ENCODE measurements around the gene LMO2. TPM values are rescaled to one million over a fixed set of nuclear protein-coding genes. Genes with fewer than 3 reads are reported as not detected.

The LMO2 gene
- total RNA-seq, 1 donor from 2014 or later = 12.7 TPM

DNA sequence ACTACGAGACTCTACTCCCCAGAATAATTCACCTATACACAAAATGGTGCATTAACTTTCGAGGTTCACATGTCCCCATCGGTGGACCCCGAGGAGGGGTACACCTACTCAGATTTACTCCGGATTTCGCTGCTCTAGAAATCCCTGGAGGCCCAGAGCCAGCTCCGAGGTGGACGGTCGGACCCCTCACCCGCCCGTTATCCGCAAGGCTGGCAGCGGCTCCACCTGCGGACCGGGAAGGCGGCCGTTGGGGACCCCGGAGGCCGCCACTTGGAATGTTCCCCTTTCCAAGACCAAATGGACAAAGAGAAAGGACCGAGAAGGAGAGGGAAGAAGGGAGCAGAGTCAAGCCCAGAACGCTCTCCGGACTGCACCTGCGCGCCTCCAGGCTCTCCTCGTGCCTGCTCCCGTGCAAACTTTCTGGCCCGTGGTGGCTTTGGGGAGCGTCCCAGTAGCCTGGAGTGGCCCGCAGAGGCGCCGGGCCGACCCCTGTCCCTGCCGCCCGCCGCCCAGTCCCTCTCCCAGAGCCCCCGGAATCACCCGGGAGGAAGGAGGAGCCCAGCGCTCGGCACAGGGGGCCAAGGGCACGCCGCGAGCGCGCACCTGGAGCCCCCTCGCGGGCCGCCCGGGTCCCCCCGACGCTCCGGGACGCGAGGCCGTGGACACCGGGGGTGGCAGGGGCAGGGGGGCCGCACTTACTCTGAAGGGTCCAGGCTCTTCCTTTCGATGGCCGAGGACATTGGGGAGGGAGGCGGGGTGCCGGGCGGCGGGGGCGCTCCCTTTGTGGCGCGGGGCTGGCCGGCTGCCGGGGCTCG, 23.0 kb downstream of the LMO2 start:
- Mint-ChIP-seq H3K27me3 (peaks cover 78% of the 10 kb centered on the region), H3K27ac (no peak overlapping the region), H3K36me3 (no peaks in the 10 kb centered on the region), H3K9me3 (no peaks in the 10 kb centered on the region), H3K4me3 (peak overlapping the region; percentile 81), H3K4me1 (ENCODE audit: unreplicated experiment) (peaks cover 11% of the 10 kb centered on the region)
- DNase-seq (ENCODE audit: extremely low spot score, unreplicated experiment) = no peak
- TF ChIP-seq, protein P1, sequence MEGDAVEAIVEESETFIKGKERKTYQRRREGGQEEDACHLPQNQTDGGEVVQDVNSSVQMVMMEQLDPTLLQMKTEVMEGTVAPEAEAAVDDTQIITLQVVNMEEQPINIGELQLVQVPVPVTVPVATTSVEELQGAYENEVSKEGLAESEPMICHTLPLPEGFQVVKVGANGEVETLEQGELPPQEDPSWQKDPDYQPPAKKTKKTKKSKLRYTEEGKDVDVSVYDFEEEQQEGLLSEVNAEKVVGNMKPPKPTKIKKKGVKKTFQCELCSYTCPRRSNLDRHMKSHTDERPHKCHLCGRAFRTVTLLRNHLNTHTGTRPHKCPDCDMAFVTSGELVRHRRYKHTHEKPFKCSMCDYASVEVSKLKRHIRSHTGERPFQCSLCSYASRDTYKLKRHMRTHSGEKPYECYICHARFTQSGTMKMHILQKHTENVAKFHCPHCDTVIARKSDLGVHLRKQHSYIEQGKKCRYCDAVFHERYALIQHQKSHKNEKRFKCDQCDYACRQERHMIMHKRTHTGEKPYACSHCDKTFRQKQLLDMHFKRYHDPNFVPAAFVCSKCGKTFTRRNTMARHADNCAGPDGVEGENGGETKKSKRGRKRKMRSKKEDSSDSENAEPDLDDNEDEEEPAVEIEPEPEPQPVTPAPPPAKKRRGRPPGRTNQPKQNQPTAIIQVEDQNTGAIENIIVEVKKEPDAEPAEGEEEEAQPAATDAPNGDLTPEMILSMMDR (conservative IDR thresholded peaks at IDR 0.05) = no peak

DNA sequence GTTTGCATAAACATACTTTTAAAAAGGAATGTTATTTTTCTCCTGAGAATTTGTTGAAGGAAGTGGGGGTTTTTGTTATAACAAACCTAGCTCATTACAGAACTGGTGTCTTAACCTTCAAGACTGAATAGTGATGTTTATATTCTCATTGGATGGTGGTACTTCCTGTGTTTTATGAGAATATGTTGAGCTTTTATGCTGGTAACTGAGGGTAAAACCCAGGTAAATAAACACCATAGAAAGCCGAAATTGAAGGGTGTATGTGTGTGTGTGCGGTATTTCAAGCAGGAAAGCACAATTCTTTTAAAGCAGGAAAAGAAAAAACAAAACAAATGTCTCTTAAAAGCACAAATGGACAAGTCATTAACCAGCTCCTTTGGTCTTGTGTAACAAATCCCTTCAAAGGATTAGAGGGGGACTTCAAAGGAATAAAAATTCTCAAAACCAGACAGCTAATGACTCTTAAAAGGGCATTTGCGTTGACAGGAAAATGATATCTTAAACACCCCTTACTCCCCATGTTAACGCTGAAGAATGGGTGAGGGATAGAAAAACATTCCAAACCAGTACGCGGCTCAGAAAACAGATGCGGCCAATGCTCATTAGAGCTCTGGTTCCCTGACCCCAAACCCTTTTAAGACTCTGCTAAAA, 23.8 kb downstream of the LMO2 start:
- H3K9me3 Mint-ChIP-seq = no peaks in the 10 kb centered on the region
- H3K4me1 Mint-ChIP-seq (ENCODE audit: unreplicated experiment) = peaks cover 6% of the 10 kb centered on the region
- H3K4me3 Mint-ChIP-seq = peak overlapping the region; percentile 81
- H3K27ac Mint-ChIP-seq = no peak overlapping the region
- no peaks in the 10 kb centered on the region for H3K36me3 Mint-ChIP-seq
- TF ChIP-seq, protein P1 (conservative IDR thresholded peaks at IDR 0.05) = no peak
- DNase-seq (ENCODE audit: extremely low spot score, unreplicated experiment) = no peak
- peaks cover 78% of the 10 kb centered on the region for H3K27me3 Mint-ChIP-seq

DNA sequence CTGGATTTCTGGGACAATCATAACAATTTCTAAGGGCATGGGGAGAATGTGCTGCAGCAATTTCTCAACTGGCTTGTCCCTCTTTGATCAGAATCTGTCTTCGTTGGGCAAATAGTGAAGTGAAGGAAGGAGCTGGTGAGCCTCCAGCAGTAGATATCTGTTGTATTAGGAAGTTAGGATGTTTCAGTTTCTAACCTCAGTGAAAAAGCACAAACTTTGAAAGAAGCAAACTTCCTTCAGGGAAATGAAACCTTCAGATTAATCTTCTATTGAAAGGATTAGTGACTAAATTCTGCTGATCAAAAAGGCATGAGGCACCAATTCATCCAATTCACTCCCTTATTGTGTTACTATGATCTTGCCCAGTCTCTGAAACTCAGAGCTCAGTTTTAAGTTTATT, 24.3 kb downstream of the LMO2 start:
- Mint-ChIP-seq H3K36me3 (no peaks in the 10 kb centered on the region), H3K27ac (no peak overlapping the region), H3K27me3 (peaks cover 75% of the 10 kb centered on the region), H3K9me3 (no peaks in the 10 kb centered on the region), H3K4me3 (peak overlapping the region; percentile 81), H3K4me1 (ENCODE audit: unreplicated experiment) (peaks cover 6% of the 10 kb centered on the region)
- no peak for DNase-seq (ENCODE audit: extremely low spot score, unreplicated experiment)
- TF ChIP-seq, protein P1 (conservative IDR thresholded peaks at IDR 0.05) = no peak

DNA sequence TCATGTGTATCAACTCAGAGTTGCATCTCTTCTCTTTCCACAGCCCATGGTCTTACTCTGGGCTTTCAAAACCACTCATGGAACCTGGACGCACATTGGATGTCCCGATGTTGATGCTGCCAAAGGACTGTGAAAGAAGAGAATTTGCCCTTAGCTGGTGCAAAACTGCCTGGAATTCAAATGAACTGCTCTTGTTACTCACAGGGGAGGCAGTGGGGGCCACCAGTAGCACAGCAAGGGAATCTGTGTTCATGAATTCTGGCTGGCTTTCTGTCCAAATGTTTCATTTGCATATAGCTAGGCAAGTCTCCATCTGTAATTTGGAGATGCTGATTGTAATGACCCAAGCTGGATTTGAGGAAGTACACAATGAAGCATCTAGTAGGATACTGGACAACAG, 24.9 kb downstream of the LMO2 start:
- no peak overlapping the region for H3K27ac Mint-ChIP-seq
- H3K4me1 Mint-ChIP-seq (ENCODE audit: unreplicated experiment) = peaks cover 10% of the 10 kb centered on the region
- peaks cover 73% of the 10 kb centered on the region for H3K27me3 Mint-ChIP-seq
- H3K36me3 Mint-ChIP-seq = no peaks in the 10 kb centered on the region
- H3K4me3 Mint-ChIP-seq = no peak overlapping the region
- H3K9me3 Mint-ChIP-seq = no peaks in the 10 kb centered on the region
- DNase-seq (ENCODE audit: extremely low spot score, unreplicated experiment) = no peak
- TF ChIP-seq, protein P1 (conservative IDR thresholded peaks at IDR 0.05) = no peak

DNA sequence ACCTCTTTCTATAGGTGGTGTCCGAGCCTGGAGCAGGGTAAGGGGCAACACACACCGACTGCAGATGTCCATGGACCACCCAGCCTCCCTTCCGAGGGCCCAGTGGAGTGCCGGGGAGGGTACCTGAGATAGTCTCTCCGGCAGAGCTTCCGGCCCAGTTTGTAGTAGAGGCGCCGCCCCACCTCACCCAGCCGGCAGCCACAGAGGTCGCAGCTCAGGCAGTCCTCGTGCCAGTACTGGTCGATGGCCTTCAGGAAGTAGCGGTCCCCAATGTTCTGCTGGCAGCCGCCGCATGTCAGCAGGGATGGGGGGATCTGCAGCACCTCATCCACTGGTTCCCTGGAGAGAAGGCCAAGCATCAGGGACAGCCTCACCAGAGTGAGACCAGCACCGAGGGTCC, 27.4 kb downstream of the LMO2 start:
- peaks cover 21% of the 10 kb centered on the region for H3K4me1 Mint-ChIP-seq (ENCODE audit: unreplicated experiment)
- no peak overlapping the region for H3K27ac Mint-ChIP-seq
- H3K27me3 Mint-ChIP-seq = peaks cover 65% of the 10 kb centered on the region

More for the DNA sequence above, 27.4 kb downstream of the LMO2 start:
- H3K4me3 Mint-ChIP-seq = no peak overlapping the region
- no peaks in the 10 kb centered on the region for H3K36me3 Mint-ChIP-seq
- no peak for DNase-seq (ENCODE audit: extremely low spot score, unreplicated experiment)
- H3K9me3 Mint-ChIP-seq = no peaks in the 10 kb centered on the region
- TF ChIP-seq, protein P1 (conservative IDR thresholded peaks at IDR 0.05) = no peak

Measured in type B pancreatic cell (in vitro differentiated cells).